Measurements from ENCODE around the gene CENPM.

DNA sequence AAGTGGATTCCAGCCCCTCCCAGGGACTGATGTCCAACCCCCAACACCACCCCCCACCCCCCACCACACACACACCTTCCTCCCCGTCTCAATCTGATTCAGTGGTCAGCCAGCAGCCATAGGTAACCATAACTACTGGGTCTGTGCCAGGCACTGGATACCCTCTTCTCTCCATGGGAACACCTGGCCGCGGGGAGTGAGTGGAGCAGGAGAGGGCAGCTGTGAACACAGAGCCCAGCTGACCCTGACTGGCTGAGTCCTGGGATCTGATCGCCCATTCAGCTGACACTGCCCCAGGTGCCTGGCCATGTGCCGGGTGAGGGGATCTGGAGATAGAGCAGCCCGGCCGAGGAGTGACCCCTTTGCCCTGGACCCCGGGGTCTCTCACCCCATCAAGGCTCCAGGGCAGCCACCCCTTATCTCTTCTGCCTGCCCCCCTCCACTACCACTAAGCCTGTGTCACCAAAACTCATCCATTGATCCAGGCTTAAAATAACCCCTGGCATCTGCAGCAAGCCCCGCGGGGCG, 29.5 kb downstream of the CENPM start:
- TF ChIP-seq, protein P1, sequence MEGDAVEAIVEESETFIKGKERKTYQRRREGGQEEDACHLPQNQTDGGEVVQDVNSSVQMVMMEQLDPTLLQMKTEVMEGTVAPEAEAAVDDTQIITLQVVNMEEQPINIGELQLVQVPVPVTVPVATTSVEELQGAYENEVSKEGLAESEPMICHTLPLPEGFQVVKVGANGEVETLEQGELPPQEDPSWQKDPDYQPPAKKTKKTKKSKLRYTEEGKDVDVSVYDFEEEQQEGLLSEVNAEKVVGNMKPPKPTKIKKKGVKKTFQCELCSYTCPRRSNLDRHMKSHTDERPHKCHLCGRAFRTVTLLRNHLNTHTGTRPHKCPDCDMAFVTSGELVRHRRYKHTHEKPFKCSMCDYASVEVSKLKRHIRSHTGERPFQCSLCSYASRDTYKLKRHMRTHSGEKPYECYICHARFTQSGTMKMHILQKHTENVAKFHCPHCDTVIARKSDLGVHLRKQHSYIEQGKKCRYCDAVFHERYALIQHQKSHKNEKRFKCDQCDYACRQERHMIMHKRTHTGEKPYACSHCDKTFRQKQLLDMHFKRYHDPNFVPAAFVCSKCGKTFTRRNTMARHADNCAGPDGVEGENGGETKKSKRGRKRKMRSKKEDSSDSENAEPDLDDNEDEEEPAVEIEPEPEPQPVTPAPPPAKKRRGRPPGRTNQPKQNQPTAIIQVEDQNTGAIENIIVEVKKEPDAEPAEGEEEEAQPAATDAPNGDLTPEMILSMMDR (IDR thresholded peaks at IDR 0.05; ENCODE audit: poor library complexity) = no peak
- TF ChIP-seq EZH2 (IDR thresholded peaks at IDR 0.05; ENCODE audit: borderline replicate concordance) (no peak), EZH2phosphoT487 (IDR thresholded peaks at IDR 0.05; ENCODE audit: low read depth, severe bottlenecking, unreplicated experiment) (no peak)
